ENCODE measurements around the gene TAF3.

- TF ChIP-seq CTCF (IDR thresholded peaks at IDR 0.05; ENCODE audit: low read length): no peak
- no peak for TF ChIP-seq EZH2phosphoT487 (IDR thresholded peaks at IDR 0.05; ENCODE audit: low read length)
Measured at GRCh38 chr10:7811000-7811399, 7.3 kb upstream of the TAF3 start.
